GM19240 (cell line): ENCODE data around the gene VWA1.
"Not testable (repeated sequence)": the region's sequence is repeated elsewhere in the genome, so short reads cannot be mapped to it uniquely, and the experiment has no call there.

Experiments used
- DNase-seq: peaks from one replicate; pipeline ENCODE4 v3.0.0; 2011; ENCODE audit warnings: low spot score; ENCODE audit not compliant: insufficient read length

VWA1 gene

GRCh38 chr1:1484976-1485750, 49.7 kb downstream of the VWA1 start:
- DNase-seq: not testable (repeated sequence)

GRCh38 chr1:1485755-1486317, 50.3 kb downstream of the VWA1 start:
- not testable (repeated sequence) for DNase-seq

- DNase-seq: no peak
Observed at GRCh38 chr1:1487701-1488100, 52.2 kb downstream of the VWA1 start.

- no peak for DNase-seq
Observed at GRCh38 chr1:1489231-1489630, 53.7 kb downstream of the VWA1 start.

GRCh38 chr1:1489861-1490260, 54.4 kb downstream of the VWA1 start:
- no peak for DNase-seq

GRCh38 chr1:1490633-1491230, 55.2 kb downstream of the VWA1 start:
- no peak for DNase-seq

GRCh38 chr1:1491601-1492000, 56.1 kb downstream of the VWA1 start:
- no peak for DNase-seq
